ENCODE measurements around the gene SLX9.
A peak's percentile ranks its signal among the peaks of the same experiment; 100 is the strongest.

SLX9 gene

DNA sequence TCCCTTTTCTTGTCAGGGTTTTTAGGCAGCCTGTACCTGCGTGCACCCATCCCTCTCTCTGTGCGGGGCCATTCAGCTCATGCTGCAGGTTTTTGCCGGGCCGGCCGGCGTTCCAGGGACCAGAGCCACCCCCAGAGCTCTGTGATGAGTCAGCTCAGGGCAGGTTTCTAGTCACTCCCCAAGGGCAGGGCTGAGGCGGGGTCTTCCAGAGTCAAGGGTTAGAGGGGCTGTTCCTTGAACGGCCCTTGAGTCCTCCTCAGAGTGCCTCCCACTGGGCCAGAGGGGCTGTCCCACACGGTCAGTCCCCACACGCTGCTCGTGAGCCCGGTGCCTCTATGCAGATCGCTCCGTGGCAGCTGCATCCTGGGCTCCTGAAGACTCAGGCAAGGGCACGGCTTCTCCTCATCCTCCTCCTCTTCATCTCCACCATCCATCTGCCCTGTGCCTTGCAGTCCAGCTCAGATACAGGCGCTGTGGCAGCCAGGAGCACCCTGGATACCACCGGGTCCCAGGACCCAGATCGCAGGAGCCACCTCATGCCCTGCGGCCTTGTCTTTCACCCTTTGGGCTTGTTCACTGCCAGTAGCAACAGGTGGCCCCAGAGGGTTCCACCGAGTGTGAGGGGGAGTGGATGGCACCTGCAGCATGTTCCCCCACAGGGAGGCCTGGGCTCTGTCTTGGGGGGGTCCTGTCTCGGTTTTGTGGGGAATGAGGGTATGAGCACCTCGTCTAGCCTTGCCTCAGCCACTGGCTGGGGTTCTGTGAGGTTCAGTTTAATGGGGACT is 17.4 kb downstream of the SLX9 start:
- TF ChIP-seq, protein P1, sequence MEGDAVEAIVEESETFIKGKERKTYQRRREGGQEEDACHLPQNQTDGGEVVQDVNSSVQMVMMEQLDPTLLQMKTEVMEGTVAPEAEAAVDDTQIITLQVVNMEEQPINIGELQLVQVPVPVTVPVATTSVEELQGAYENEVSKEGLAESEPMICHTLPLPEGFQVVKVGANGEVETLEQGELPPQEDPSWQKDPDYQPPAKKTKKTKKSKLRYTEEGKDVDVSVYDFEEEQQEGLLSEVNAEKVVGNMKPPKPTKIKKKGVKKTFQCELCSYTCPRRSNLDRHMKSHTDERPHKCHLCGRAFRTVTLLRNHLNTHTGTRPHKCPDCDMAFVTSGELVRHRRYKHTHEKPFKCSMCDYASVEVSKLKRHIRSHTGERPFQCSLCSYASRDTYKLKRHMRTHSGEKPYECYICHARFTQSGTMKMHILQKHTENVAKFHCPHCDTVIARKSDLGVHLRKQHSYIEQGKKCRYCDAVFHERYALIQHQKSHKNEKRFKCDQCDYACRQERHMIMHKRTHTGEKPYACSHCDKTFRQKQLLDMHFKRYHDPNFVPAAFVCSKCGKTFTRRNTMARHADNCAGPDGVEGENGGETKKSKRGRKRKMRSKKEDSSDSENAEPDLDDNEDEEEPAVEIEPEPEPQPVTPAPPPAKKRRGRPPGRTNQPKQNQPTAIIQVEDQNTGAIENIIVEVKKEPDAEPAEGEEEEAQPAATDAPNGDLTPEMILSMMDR (IDR thresholded peaks at IDR 0.05; ENCODE audit: low read length, missing control alignments): no peak
- no peak for DNase-seq (ENCODE audit: low read depth)

DNA sequence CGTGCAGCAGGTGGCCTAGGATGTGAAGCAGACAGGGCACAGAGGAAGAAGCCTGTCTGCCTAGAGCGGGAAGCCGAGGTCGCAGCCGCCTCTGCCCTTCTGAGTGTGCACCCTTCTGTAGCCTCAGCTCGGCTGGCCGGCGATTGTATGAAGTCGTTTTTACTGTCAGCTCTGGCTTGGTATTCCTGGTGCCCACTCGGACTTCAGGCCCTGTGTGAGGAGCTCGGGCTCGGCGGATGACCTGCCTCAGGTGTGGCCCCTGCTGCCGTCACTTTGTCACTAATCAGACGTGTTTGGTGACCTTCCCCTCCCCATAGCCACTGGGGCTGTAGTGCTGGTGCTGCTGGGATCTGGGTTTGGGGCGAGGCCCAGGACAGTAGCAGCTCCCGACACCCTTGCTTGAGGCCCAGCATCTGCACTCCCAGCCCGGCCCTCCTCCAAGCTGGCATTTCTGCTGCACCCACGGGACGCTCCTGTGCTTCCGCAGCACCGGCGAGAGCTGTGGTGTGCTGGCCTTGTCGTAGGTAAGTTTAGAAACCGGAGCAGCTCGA is 18.1 kb downstream of the SLX9 start:
- TF ChIP-seq, protein P1 (IDR thresholded peaks at IDR 0.05; ENCODE audit: low read length, missing control alignments): no peak
- no peak overlapping the region for H3K4me3 ChIP-seq (replicated peaks; ENCODE audit: low read depth, low read length)
- DNase-seq (ENCODE audit: low read depth): no peak

More for the DNA sequence above, 17.4 kb downstream of the SLX9 start:
- no peak overlapping the region for H3K4me3 ChIP-seq (replicated peaks; ENCODE audit: low read depth, low read length)

DNA sequence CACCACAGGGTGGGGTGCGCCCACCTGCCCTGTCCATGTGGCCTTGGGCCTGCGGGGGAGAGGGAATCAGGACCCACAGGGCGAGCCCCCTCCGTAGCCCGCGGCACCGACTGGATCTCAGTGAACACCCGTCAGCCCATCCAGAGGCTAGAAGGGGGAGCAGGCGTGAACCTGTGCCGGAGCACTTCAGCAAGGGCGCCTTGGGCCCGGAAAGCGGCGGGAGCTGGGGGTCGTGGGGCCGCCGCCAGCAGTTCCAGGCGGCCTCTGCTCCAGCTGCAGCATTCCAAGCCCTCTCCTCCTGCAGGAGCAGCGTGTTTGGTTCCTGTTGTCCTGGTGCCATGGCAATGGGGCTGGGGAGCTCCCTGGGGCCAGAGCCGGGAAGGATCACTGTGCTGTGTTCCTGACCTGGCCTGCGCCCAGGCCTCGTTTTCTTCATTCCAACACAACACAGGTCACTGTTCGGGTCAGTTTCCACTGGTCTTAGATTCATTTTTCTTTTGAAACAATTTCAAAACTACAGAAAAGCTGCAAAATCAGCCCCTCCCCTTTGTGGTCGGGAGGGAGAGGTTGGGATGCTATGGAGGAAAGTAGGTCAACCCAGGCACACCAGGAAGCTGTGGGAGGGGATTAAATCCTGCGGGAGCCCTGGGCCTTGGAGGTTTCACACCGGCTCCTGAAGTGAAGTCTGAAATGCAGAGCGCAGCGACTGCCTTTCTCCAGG is 18.8 kb downstream of the SLX9 start:
- no peak overlapping the region for H3K4me3 ChIP-seq (replicated peaks; ENCODE audit: low read depth, low read length)
- peak; percentile 88 for DNase-seq (ENCODE audit: low read depth)
- TF ChIP-seq, protein P1 (IDR thresholded peaks at IDR 0.05; ENCODE audit: low read length, missing control alignments): no peak

DNA sequence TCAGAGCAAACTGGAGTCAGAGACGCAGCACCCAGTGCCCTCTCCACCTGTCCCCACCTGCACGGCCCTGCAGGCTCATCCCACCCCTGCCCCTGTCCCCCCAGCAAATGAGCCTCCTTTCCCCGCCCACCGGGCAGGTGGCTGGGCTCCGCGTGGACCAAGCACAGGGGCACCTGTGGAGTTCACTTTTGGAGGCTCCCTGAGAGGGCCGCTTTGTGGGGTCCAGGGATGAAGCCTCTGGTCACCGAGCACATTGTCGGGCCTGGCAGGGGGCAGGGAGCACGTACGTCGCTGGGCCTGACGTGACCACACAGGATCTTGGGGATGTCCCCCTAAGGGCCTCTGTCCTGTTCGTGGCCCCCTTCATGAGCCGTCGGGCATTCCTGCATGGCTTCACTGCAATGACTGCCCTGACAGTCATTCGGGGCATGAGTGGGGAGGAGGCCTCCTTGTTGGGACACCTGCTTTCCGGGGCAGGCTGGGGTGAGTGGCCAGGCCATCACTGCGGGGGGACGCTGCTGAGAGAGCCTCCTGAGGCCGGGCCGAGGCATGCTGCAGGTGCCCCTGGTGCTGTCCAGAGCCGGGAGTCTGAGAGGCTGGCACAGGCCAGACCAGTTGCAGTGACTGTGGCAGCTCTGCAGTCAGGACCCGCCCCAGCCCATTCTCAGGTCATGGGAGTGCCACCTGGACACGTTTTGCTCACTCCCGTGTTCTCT is 19.7 kb downstream of the SLX9 start:
- no peak overlapping the region for H3K4me3 ChIP-seq (replicated peaks; ENCODE audit: low read depth, low read length)
- TF ChIP-seq, protein P1 (IDR thresholded peaks at IDR 0.05; ENCODE audit: low read length, missing control alignments): no peak
- no peak for DNase-seq (ENCODE audit: low read depth)

DNA sequence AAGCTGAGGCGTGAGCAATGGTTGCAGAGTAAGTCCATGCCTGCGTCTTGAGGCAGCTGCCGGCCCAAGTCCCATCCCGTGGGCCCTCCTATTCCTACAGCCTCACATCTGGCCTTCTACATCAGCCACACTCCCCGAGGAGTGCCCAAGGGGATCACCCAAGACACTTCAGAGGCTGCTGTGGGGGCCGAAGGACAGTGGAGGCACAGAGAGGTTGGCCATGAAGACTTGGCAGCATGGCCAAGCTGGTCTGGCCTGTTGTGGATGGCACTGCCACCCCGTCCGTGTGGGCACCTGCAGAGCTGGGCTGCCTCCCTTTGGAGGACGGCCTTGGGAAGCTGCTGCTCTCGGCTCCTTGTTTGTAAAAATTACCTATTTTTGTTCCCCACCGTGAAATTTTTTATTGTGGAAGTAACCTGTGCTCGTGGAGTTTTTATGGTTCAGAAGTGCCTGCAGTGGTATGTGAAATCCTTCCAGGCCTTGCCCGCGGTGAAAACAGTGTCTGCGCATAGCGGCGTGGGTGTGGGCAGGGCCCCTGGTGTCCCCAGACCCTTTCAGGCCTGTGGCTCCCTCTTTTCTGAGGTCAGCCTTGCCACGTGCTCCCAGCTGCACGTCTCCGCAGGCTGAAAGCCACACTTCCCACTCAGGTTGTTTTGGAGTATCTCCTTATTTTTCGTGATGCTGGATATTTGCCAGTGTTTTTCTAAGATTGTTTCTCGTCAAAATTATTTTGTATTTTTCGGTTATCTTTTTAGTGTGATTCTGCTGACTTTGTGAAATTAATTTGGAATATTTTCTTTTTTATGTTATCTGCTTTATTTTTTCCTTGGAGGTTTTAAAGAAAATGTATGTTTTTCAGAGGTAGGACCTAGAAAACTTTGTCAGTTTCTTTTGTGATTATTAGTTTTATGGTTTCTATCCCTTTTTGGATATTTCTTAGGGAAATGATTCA is 20.6 kb downstream of the SLX9 start:
- TF ChIP-seq, protein P1 (IDR thresholded peaks at IDR 0.05; ENCODE audit: low read length, missing control alignments): no peak
- no peak overlapping the region for H3K4me3 ChIP-seq (replicated peaks; ENCODE audit: low read depth, low read length)
- DNase-seq (ENCODE audit: low read depth): no peak

Measured in fibroblast of pulmonary artery (primary cell).